22Rv1 (cell line): ENCODE measurements around the gene MAGOH.
"Not testable (repeated sequence)": the region's sequence is repeated elsewhere in the genome, so short reads cannot be mapped to it uniquely, and the experiment has no call there.

Source experiments
- ZFX ChIP-seq: fragments of 450-650 bp; IDR thresholded peaks from 2 replicates; pipeline ENCODE4 v1.6.1; 2017; ENCODE audit warnings: antibody characterized with exemption, borderline replicate concordance
- TF ChIP-seq, protein P1 (sequence below): fragments of 450-650 bp; IDR thresholded peaks from 2 replicates; pipeline ENCODE4 v1.5.1; 2017; ENCODE audit warnings: mild to moderate bottlenecking

DNA sequence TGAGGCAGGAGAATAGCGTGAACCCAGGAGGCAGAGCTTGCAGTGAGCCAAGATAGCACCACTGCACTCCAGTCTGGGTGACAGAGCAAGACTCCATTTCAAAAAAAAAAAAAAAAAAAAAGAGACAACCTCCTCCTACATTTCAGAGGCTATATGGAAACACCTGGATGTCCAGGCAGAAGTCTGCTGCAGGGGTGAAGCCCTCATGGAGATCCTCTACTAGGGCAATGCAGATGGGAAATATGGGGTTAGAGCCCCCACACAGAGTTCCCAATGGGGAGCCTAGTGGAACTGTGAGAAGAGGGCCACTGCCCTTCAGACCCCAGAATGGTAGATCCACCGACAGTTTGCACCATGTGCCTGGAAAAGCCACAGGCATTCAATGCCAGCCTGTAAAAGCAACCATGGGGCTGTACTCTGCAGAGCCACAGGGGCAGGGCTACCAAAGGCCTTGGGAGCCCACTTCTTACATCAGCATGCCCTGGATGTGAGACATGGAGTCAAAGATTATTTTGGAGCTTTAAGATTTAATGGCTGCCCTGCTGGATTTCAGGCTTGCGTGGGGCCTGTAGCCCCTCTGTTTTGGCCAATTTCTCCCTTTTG, 32.1 kb downstream of the MAGOH start:
- TF ChIP-seq, protein P1, sequence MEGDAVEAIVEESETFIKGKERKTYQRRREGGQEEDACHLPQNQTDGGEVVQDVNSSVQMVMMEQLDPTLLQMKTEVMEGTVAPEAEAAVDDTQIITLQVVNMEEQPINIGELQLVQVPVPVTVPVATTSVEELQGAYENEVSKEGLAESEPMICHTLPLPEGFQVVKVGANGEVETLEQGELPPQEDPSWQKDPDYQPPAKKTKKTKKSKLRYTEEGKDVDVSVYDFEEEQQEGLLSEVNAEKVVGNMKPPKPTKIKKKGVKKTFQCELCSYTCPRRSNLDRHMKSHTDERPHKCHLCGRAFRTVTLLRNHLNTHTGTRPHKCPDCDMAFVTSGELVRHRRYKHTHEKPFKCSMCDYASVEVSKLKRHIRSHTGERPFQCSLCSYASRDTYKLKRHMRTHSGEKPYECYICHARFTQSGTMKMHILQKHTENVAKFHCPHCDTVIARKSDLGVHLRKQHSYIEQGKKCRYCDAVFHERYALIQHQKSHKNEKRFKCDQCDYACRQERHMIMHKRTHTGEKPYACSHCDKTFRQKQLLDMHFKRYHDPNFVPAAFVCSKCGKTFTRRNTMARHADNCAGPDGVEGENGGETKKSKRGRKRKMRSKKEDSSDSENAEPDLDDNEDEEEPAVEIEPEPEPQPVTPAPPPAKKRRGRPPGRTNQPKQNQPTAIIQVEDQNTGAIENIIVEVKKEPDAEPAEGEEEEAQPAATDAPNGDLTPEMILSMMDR: not testable (repeated sequence)
- TF ChIP-seq ZFX: not testable (repeated sequence)
